Neural cell (in vitro differentiated cells): Measurements from ENCODE around the gene KREMEN1. TPM values are rescaled to one million over a fixed set of nuclear protein-coding genes. Genes with fewer than 3 reads are reported as not detected.

Source experiments
- H2AFZ ChIP-seq: fragments of 200-600, 300-800 bp; sonication (generic), shearing (Covaris generic); 2 replicates; pipeline ENCODE4 v1.6.0; 2014; ENCODE audit warnings: low read depth, mild to moderate bottlenecking, antibody characterized with exemption, low read length, moderate library complexity
- H3F3A ChIP-seq: fragments of 200-600 bp; shearing (Covaris generic); 2 replicates; pipeline ENCODE4 v1.6.1; 2016; ENCODE audit warnings: mild to moderate bottlenecking, moderate library complexity, mixed read lengths, antibody characterized with exemption, low read length; ENCODE audit not compliant: insufficient read depth, poor library complexity, severe bottlenecking
- H3K27ac ChIP-seq: fragments of 200-600, 300-800 bp; sonication (generic), shearing (Covaris generic); 2 replicates; pipeline ENCODE4 v1.5.1; 2014; ENCODE audit warnings: mild to moderate bottlenecking, low read length, moderate library complexity
- H3K27me3 ChIP-seq: fragments of 300-800, 200-600 bp; sonication (generic), shearing (Covaris generic); 2 replicates; pipeline ENCODE4 v1.6.0; 2014; ENCODE audit warnings: mild to moderate bottlenecking, low read depth, low read length, moderate library complexity; ENCODE audit not compliant: insufficient read depth
- H3K36me3 ChIP-seq: fragments of 300-800, 200-600 bp; sonication (generic), shearing (Covaris generic); 2 replicates; pipeline ENCODE4 v1.5.1; 2014; ENCODE audit warnings: mild to moderate bottlenecking, antibody characterized with exemption, low read length, moderate library complexity; ENCODE audit not compliant: insufficient read depth
- H3K4me2 ChIP-seq: fragments of 300-800, 200-600 bp; sonication (generic), shearing (Covaris generic); 2 replicates; pipeline ENCODE4 v1.6.0; 2014; ENCODE audit warnings: mild to moderate bottlenecking, low read length
- H3K4me3 ChIP-seq: fragments of 300-800, 200-600 bp; sonication (generic), shearing (Covaris generic); 2 replicates; pipeline ENCODE4 v1.5.1; 2014; ENCODE audit warnings: mild to moderate bottlenecking, low read length, moderate library complexity
- H3K79me2 ChIP-seq: fragments of 200-600 bp; shearing (Covaris generic); replicated peaks from 2 replicates; pipeline ENCODE4 v1.6.0; 2014; ENCODE audit warnings: mild to moderate bottlenecking, low read length, moderate library complexity; ENCODE audit not compliant: insufficient read depth
- H3K9ac ChIP-seq: fragments of 300-800, 200-600 bp; sonication (generic), shearing (Covaris generic); 2 replicates; pipeline ENCODE4 v1.6.1; 2016; ENCODE audit warnings: mild to moderate bottlenecking, low read length, mixed read lengths
- H3K9me2 ChIP-seq: fragments of 200-600 bp; shearing (Covaris generic); 2 replicates; pipeline ENCODE4 v1.6.1; 2016; ENCODE audit warnings: mild to moderate bottlenecking, low read length, mixed read lengths; ENCODE audit not compliant: insufficient read depth
- H3K9me3 ChIP-seq: fragments of 200-600, 300-800 bp; sonication (generic), shearing (Covaris generic); 2 replicates; pipeline ENCODE4 v1.6.1; 2016; ENCODE audit warnings: mild to moderate bottlenecking, mixed run types, low read length, moderate library complexity, mixed read lengths
- H4K20me1 ChIP-seq: fragments of 200-600 bp; shearing (Covaris generic); 2 replicates; pipeline ENCODE4 v1.6.1; 2016; ENCODE audit warnings: mild to moderate bottlenecking, mixed run types; ENCODE audit not compliant: insufficient read depth
- CTCF ChIP-seq: fragments of 450-650 bp; IDR thresholded peaks from 2 replicates; pipeline ENCODE4 v1.5.1; 2014; ENCODE audit warnings: antibody characterized with exemption, mild to moderate bottlenecking, moderate library complexity; ENCODE audit not compliant: poor library complexity, severe bottlenecking
- EP300 ChIP-seq: fragments of 450-650 bp; conservative IDR thresholded peaks from 2 replicates; pipeline ENCODE4 v1.6.1; 2014; ENCODE audit warnings: antibody characterized with exemption, mild to moderate bottlenecking, moderate library complexity; ENCODE audit not compliant: poor library complexity, severe bottlenecking
- EZH2 ChIP-seq: fragments of 200-600, 300-800 bp; shearing (Covaris generic), sonication (generic); IDR thresholded peaks from 2 replicates; pipeline ENCODE4 v1.6.1; 2014; ENCODE audit warnings: antibody characterized with exemption, low read length, borderline replicate concordance, mild to moderate bottlenecking; ENCODE audit not compliant: insufficient read depth, poor library complexity, severe bottlenecking
- MXI1 ChIP-seq: fragments of 450-650 bp; conservative IDR thresholded peaks from 2 replicates; pipeline ENCODE4 v1.6.1; 2014; ENCODE audit warnings: antibody characterized with exemption, mild to moderate bottlenecking; ENCODE audit not compliant: poor library complexity, severe bottlenecking
- POLR2AphosphoS5 ChIP-seq: IDR thresholded peaks from 2 replicates; pipeline ENCODE4 v1.6.1; 2012
- RAD21 ChIP-seq: fragments of 450-650 bp; conservative IDR thresholded peaks from 2 replicates; pipeline ENCODE4 v1.6.1; 2014; ENCODE audit warnings: antibody characterized with exemption, mild to moderate bottlenecking, moderate library complexity
- REST ChIP-seq: IDR thresholded peaks from 2 replicates; pipeline ENCODE4 v1.6.1; 2012; ENCODE audit warnings: borderline replicate concordance
- SMC3 ChIP-seq: fragments of 450-650 bp; conservative IDR thresholded peaks from 2 replicates; pipeline ENCODE4 v1.6.1; 2014; ENCODE audit warnings: antibody characterized with exemption, mild to moderate bottlenecking, moderate library complexity; ENCODE audit not compliant: poor library complexity
- TAF1 ChIP-seq: IDR thresholded peaks from 2 replicates; pipeline ENCODE4 v1.6.1; 2012; ENCODE audit warnings: low read depth
- polyA plus RNA-seq: library from polyadenylated mRNA; depleted of rRNA; stranded (reverse); fragments of >200 nt; gene quantifications from 2 replicates; pipeline ENCODE4 v1.2.3, GENCODE V29; 2014

KREMEN1 gene
- polyA plus RNA-seq, 1 donor from 2014 or later, result 3.3 TPM

- Histone ChIP-seq H3K79me2 (no peaks in the 10 kb centered on the region), H3K9me3 (no peaks in the 10 kb centered on the region), H3K9ac (no peak overlapping the region), H2AFZ (no peak overlapping the region), H3K4me2 (no peak overlapping the region), H3K36me3 (no peaks in the 10 kb centered on the region), H3K27ac (no peak overlapping the region), H3K27me3 (peaks cover 19% of the 10 kb centered on the region), H3F3A (no peaks in the 10 kb centered on the region), H3K9me2 (no peaks in the 10 kb centered on the region), H3K4me3 (no peak overlapping the region), H4K20me1 (no peaks in the 10 kb centered on the region)
- TF ChIP-seq EP300, result no peak
- TF ChIP-seq SMC3, result no peak
- TF ChIP-seq RAD21, result no peak
- TF ChIP-seq TAF1, result no peak
- no peak for TF ChIP-seq MXI1
- no peak for TF ChIP-seq REST
- TF ChIP-seq CTCF, result no peak
- no peak for TF ChIP-seq POLR2AphosphoS5
- no peak for TF ChIP-seq EZH2
These were observed 6.0 kb downstream of the KREMEN1 start for GRCh38 chr22:29078869-29079207.

- Histone ChIP-seq H3K9ac (no peak overlapping the region), H3K27me3 (peaks cover 14% of the 10 kb centered on the region), H2AFZ (no peak overlapping the region), H3K4me2 (no peak overlapping the region), H3K4me3 (no peak overlapping the region), H3K27ac (no peak overlapping the region), H3K79me2 (no peaks in the 10 kb centered on the region), H3F3A (no peaks in the 10 kb centered on the region), H4K20me1 (no peaks in the 10 kb centered on the region), H3K9me3 (no peaks in the 10 kb centered on the region), H3K36me3 (no peaks in the 10 kb centered on the region), H3K9me2 (no peaks in the 10 kb centered on the region)
- no peak for TF ChIP-seq TAF1
- no peak for TF ChIP-seq POLR2AphosphoS5
- no peak for TF ChIP-seq EP300
- TF ChIP-seq REST, result no peak
These were observed 6.5 kb downstream of the KREMEN1 start for GRCh38 chr22:29079218-29079901.
